RWPE1 (cell line): ENCODE results near the gene IGFBP5.
A peak's percentile ranks its signal among the peaks of the same experiment; 100 is the strongest.

ENCODE experiments used
- CTCF ChIA-PET: fragments of 350-600 bp; sonication (Branson Sonifier 250); formaldehyde crosslinking; extraction: SDS; loops from one replicate; lab custom pipeline; 2021; lab: Yijun Ruan, JAX
- POLR2A ChIA-PET: fragments of 400-600 bp; formaldehyde crosslinking; extraction: SDS; loops from one replicate; lab custom pipeline; 2020; ENCODE audit warnings: antibody characterized with exemption; ENCODE audit not compliant: low non-redundant PET; lab: Yijun Ruan, JAX
- DNase-seq: peaks from one replicate; pipeline ENCODE4 v3.0.0; 2012; ENCODE audit warnings: low spot score
- H3K27ac ChIP-seq: fragments of 450-650 bp; 2 replicates; pipeline ENCODE4 v1.5.1; 2017
- TF ChIP-seq, protein P1 (sequence below): fragments of 450-650 bp; conservative IDR thresholded peaks from 2 replicates; pipeline ENCODE4 v1.5.1; 2017; ENCODE audit warnings: low read depth, mild to moderate bottlenecking

IGFBP5 gene

DNA sequence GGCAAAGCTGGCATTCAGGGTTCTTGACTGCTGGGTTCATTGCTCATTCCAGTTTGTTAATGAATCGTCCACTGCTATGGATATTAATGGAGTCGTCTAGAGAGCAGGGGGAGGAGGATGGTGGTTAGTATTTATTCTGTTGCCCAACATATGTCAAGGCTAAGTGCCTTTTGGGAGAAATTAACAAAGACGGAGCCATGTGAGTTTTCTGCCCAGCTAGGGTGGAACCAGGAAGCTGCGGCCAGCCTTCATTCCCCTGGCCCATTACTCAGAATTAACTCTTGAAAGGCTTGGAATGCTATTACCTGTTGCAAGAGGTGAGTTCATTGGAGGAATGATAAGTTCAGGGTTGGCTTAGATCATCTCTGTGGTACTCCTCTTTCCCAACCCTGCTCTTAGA lies 42.8 kb downstream of the IGFBP5 start:
- no peak for DNase-seq
- peak overlapping the region; percentile 84 for H3K27ac ChIP-seq
- POLR2A ChIA-PET = interaction anchor here (0.6 kb wide), 1 partner anchor 100 kb away, joined by 3 read pairs; no protein-coding TSS in a partner anchor
- CTCF ChIA-PET = interaction anchor here (0.6 to 0.9 kb wide), 2 partner anchors 133 to 447 kb away, joined by 4 read pairs; no protein-coding TSS in a partner anchor
- TF ChIP-seq, protein P1, sequence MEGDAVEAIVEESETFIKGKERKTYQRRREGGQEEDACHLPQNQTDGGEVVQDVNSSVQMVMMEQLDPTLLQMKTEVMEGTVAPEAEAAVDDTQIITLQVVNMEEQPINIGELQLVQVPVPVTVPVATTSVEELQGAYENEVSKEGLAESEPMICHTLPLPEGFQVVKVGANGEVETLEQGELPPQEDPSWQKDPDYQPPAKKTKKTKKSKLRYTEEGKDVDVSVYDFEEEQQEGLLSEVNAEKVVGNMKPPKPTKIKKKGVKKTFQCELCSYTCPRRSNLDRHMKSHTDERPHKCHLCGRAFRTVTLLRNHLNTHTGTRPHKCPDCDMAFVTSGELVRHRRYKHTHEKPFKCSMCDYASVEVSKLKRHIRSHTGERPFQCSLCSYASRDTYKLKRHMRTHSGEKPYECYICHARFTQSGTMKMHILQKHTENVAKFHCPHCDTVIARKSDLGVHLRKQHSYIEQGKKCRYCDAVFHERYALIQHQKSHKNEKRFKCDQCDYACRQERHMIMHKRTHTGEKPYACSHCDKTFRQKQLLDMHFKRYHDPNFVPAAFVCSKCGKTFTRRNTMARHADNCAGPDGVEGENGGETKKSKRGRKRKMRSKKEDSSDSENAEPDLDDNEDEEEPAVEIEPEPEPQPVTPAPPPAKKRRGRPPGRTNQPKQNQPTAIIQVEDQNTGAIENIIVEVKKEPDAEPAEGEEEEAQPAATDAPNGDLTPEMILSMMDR = no peak

- POLR2A ChIA-PET = no interaction called here
- TF ChIP-seq, protein P1 = no peak
- peak overlapping the region; percentile 84 for H3K27ac ChIP-seq
- DNase-seq = no peak
- CTCF ChIA-PET = interaction anchor here (0.6 kb wide), 1 partner anchor 14 kb away, joined by 3 read pairs; no protein-coding TSS in a partner anchor
Observed at GRCh38 chr2:216651351-216651881, 43.9 kb downstream of the IGFBP5 start.

GRCh38 chr2:216650626-216651257 lies 44.6 kb downstream of the IGFBP5 start:
- TF ChIP-seq, protein P1 = no peak
- no peak for DNase-seq
- CTCF ChIA-PET = no interaction called here
- POLR2A ChIA-PET = no interaction called here
- peak overlapping the region; percentile 84 for H3K27ac ChIP-seq

DNA sequence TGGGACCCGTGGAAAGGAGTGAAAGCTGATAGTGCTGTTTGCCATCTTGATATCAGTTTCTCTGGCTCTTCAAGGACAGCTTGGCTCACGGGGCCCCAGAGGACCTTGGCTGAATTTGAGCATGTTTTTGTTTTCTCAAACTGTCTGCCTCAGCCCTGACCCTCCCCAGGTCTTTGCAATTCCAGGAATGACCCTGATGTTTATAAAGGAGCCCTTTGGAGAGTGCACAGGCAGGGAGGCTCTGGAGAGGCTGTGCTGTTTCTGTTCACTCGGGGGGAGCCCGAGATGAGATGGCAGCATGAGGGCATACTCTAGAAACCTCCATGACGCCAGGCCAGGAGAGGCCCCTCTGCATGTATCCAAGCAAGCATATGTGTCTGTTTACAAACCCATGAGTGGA lies 45.8 kb downstream of the IGFBP5 start:
- CTCF ChIA-PET = no interaction called here
- POLR2A ChIA-PET = no interaction called here
- peak overlapping the region; percentile 32 for H3K27ac ChIP-seq
- DNase-seq = no peak
- TF ChIP-seq, protein P1 = no peak

DNA sequence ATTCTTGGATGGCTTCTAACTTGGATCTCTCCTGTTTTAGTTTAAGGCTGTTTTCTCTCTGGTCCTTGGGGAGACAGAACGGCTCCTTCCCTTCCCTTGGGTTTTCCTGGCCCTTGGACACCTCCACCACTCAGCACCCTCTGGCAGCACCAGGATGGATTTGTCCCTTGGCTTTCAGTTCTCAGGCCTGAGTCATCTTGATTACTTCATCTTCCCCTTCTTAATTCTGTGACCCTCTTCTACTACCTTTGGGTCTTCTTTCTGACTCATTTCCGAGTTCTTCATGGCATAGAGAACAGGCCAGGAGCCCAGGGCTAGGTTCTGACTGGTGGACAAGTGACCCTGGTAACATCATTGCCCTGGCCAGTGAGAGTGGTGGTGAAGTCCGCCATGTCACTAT lies 47.2 kb downstream of the IGFBP5 start:
- TF ChIP-seq, protein P1 = no peak
- no peak for DNase-seq
- ChIA-PET CTCF (no interaction called here), POLR2A (interaction anchor here (1.1 kb wide), 1 partner anchor 16 kb away, joined by 3 read pairs; no protein-coding TSS in a partner anchor)
- H3K27ac ChIP-seq = peak overlapping the region; percentile 59

DNA sequence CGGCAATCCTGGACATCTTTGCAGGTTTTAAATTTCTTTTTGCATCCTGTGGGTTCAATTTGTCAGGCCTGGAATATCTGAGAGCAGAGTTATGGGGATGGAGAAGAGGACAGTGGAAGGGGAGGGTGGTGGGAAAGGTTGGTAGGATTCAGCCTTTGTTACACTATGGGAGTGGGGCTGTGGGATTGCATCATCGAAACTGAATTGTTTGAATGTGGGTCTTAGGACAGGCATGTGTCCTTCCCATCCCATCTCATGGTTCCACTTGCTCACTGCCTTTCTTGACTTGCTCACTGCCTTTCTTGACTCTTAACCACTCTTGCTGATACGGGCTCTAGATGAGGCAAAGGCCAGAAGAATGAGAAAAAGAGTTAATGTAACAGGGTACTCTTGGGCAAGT lies 49.2 kb downstream of the IGFBP5 start:
- POLR2A ChIA-PET = no interaction called here
- no peak for DNase-seq
- TF ChIP-seq, protein P1 = no peak
- H3K27ac ChIP-seq = no peak overlapping the region
- CTCF ChIA-PET = no interaction called here
